Right cardiac atrium (tissue), 5 donors: ENCODE measurements around the gene ZNF175. TPM values are rescaled to one million over a fixed set of nuclear protein-coding genes. Genes with fewer than 3 reads are reported as not detected.

Experiments used
- ATAC-seq, 2 donors: fragments of 200-7000 bp; cut with Tn5 transposase; one replicate each; pipeline versions ENCODE4 v1.8.0 to v1.9.1; 2020; ENCODE audit warnings: moderate library complexity in 2 of 2, mild to moderate bottlenecking in 1 of 2
- DNase-seq, 3 donors: peaks; one replicate each; pipeline ENCODE4 v3.0.0-alpha.2; 2020
- H3K27ac ChIP-seq: one replicate; pipeline ENCODE4 v1.5.1; 2013; ENCODE audit warnings: mild to moderate bottlenecking, low read length, control low read depth, moderate library complexity
- H3K27me3 ChIP-seq: one replicate; pipeline ENCODE4 v1.6.1; 2013; ENCODE audit not compliant: control insufficient read depth, insufficient read depth
- H3K4me1 ChIP-seq: one replicate; pipeline ENCODE4 v1.6.1; 2013; ENCODE audit warnings: low read length; ENCODE audit not compliant: control insufficient read depth, insufficient read depth
- H3K4me3 ChIP-seq: one replicate; pipeline ENCODE4 v1.5.1; 2013; ENCODE audit warnings: low read length, control low read depth
- H3K9me3 ChIP-seq: one replicate; pipeline ENCODE4 v1.6.1; 2013; ENCODE audit warnings: low read length; ENCODE audit not compliant: control insufficient read depth
- WGBS: extraction: QIAGEN DNeasy Blood & Tissue Kit; methylation state at CpG from one replicate; pipeline ENCODE4 v1.1.7; 2013; 5-methylcytosine and 5-hydroxymethylcytosine counted together
- intact Hi-C, 4 donors: fragments of 100-400 bp; cut with DNase I; formaldehyde crosslinking; loops; one replicate each; pipeline versions ENCODE4 v1.11.0 to v1.14.0; 2022 to 2023
- polyA plus RNA-seq: library from polyadenylated mRNA; stranded (reverse); fragments of 200-250 nt; gene quantifications from one replicate; pipeline ENCODE4 v1.2.3, GENCODE V29; 2013
- total RNA-seq, 4 donors: library from RNA; stranded (reverse); fragmentation: NEBNext Ultra II Directional; extraction: Animal tissue kit (Norgen Biotek cat#: 25700); gene quantifications; one replicate each; pipeline ENCODE4 v1.2.1, GENCODE V29; 2021
- donor health status: healthy with polysubstance abuse.
- donor health status: DM: no; HTN: yes; CAD: no.
- donor health status: DM: no; HTN: no; CAD: no.
- donor health status: DM: no; HTN: yes; CAD: no; lungs with severe emphysema.
- donor health status: DM: yes; HTN: yes; CAD: no.

The ZNF175 gene
- total and polyA plus RNA-seq, 5 donors = 3.3 to 12.4 (median 9.3) TPM

DNA sequence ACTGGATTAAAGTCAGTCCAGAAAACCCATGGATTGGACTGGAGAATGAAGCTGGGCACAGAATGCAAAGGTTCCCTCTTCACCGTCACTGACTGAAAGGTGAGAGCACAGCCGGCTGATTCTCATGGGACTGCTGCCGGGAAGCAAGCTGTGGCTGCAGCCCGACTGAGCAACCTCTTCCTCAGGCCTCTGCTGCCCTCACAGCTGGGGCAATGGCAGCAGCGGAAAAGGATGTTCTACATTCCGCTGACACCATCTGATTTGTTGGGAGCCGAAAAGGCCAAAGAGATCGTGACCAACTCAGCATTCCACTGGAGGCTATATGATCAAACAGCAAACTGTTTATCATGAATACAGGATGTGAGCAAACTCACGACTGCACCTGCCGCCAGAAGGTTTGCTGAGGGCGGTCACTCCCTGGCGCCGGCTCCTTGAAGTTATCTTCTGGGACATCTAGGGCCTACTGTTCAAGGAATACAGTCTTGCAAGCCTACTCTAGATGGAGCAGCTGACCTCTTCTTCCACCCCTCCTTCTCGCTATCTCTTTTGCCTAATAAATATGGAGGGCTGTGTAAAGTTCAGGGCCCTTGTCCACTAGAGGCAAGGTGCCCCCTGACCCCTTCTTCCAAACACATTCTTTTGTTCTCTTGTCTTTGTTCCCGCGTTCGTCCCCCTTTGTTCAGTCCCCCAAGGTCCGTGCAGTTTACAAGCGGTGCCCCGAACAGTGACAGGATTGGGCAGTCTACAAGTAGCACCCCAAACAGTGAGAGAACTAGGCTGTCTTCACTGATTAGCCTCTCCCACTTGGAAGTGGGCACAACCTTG lies 20.0 kb upstream of the ZNF175 start:
- WGBS = 78% methylated on average over 20 of the region's 20 CpGs
- H3K27me3 ChIP-seq = no peaks in the 10 kb centered on the region
- ATAC-seq = no peak

GRCh38 chr19:51551673-51552432 lies 19.2 kb upstream of the ZNF175 start:
- Histone ChIP-seq H3K4me3 (no peak overlapping the region), H3K4me1 (no peaks in the 10 kb centered on the region), H3K9me3 (no peaks in the 10 kb centered on the region), H3K27me3 (no peaks in the 10 kb centered on the region), H3K27ac (no peak overlapping the region)
- no peak for DNase-seq
- intact Hi-C loops = no loop called here
- no peak for ATAC-seq
- 53% methylated on average over 3 of the region's 3 CpGs for WGBS

More for the DNA sequence above, 20.0 kb upstream of the ZNF175 start:
- no peaks in the 10 kb centered on the region for H3K4me1 ChIP-seq
- no peak overlapping the region for H3K4me3 ChIP-seq
- intact Hi-C loops = no loop called here
- DNase-seq = no peak
- H3K9me3 ChIP-seq = no peaks in the 10 kb centered on the region
- H3K27ac ChIP-seq = no peak overlapping the region

GRCh38 chr19:51552608-51552995 lies 18.5 kb upstream of the ZNF175 start:
- no peaks in the 10 kb centered on the region for H3K27me3 ChIP-seq
- intact Hi-C loops = no loop called here

DNA sequence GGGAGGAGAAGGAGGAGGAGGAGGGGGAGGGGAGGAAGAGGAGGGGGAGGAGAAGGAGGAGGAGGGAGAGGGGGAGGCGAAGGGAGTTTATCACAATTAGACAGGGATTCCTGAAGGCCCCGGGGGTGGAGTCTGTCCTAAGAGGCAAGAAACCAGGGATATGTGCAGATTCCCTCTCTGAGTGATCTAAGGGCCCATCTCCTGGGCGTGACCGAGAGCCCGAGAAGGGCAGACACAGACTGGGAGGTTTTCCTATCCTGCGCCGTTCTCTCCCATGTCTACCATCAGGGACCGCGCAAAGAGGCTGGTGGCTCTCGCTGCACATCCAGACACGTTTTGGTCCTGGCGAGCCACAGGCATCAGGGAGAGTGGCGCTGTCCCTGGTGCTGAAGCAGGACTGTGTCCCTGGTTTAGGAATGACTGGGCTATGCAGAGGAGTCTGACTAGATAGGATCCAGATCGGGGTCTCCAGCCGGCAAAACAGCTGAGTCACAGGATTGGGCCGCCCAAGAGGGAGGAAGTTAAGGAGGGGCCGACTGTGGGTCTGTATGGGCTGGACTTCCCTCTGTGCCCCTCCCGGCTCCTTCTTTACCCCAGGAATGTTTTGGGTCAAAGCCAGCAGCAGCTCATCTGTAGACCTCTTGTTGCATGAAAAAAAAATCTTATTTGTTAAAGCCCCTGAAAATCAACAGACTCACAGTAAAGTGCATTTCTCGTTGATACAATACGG lies 17.9 kb upstream of the ZNF175 start:
- peak; percentile 77 to 92 (median 89) for DNase-seq
- Histone ChIP-seq H3K9me3 (no peaks in the 10 kb centered on the region), H3K4me1 (no peaks in the 10 kb centered on the region), H3K4me3 (no peak overlapping the region), H3K27me3 (no peaks in the 10 kb centered on the region), H3K27ac (no peak overlapping the region)
- 8% methylated on average over 20 of the region's 20 CpGs for WGBS
- intact Hi-C loops = no loop called here
- peak; percentile 64 to 79 for ATAC-seq

More at GRCh38 chr19:51552608-51552995, 18.5 kb upstream of the ZNF175 start:
- H3K27ac ChIP-seq = no peak overlapping the region
- H3K9me3 ChIP-seq = no peaks in the 10 kb centered on the region
- no peaks in the 10 kb centered on the region for H3K4me1 ChIP-seq
- WGBS = 36% methylated on average over 1 of the region's 1 CpG
- H3K4me3 ChIP-seq = no peak overlapping the region
- no peak for DNase-seq
- no peak for ATAC-seq

DNA sequence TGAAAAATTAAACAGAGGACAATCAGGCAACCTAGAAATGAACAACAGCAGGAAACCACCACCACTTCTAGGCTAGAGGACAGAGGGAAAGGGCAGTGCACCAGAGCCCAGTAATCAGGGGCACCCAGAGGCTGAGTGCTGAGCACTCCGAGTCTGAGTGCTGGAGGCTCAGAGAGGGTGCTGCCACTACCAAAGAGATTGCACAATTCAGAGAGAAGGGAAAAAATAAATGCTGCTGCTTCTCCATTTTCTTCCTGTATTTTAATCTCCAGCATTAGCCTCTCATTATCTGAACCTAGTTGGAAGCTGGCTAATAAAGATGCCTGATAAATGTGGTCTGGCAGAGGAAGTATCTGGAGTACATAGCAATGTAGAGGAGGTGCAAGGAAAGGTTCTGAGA lies 11.8 kb upstream of the ZNF175 start:
- DNase-seq (no peak), ATAC-seq (no peak)
- no peaks in the 10 kb centered on the region for H3K27me3 ChIP-seq
- intact Hi-C loops = no loop called here
- no peaks in the 10 kb centered on the region for H3K9me3 ChIP-seq
- H3K27ac ChIP-seq = no peak overlapping the region
- no peak overlapping the region for H3K4me3 ChIP-seq
- no peaks in the 10 kb centered on the region for H3K4me1 ChIP-seq
- WGBS = 66% methylated on average over 1 of the region's 1 CpG

DNA sequence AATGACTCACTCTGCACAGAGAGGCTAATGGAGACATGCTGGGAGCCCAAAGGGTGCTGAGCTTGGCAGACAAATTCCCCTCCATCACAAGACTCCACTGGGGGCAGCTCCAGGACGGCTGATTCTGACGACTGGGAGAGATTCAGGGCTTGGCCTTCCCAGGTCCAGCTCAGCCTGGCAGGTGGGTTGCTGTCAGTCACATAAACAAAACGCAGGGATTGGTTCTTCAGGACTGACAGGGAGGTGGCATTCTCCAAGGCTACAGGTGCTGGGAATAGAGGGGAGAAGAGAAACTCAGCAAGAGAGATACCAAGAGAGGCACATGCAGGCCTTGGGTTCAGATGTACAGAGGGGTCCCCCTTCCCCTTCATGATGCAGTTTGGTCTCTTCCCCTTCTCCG lies 10.7 kb upstream of the ZNF175 start:
- intact Hi-C loops = no loop called here
- 21% methylated on average over 4 of the region's 4 CpGs for WGBS

DNA sequence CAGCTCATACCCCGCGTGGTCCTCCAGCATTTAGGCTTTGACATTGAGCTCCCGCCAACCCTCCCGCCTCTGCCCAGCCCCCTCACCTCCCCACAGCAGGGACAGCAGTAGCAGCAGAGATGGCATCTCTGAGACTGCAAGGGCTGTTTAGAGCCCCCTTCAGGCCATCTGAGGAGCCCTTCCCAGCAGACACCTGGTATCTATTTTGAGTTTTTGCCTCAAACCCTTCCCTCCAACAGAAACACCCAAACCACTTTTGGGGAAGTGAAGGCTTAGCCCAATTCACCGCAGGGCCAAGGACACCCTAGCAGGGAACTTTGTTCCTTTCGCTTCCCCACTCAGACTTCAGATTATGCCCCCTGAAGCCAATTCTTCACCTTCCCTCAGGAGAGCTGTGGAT lies 6.3 kb upstream of the ZNF175 start:
- DNase-seq = no peak
- 37% methylated on average over 6 of the region's 6 CpGs for WGBS
- intact Hi-C loops = no loop called here
- Histone ChIP-seq H3K27ac (no peak overlapping the region), H3K27me3 (peaks cover 4% of the 10 kb centered on the region), H3K4me1 (no peaks in the 10 kb centered on the region), H3K9me3 (no peaks in the 10 kb centered on the region), H3K4me3 (no peak overlapping the region)
- ATAC-seq = no peak

More for the DNA sequence above, 10.7 kb upstream of the ZNF175 start:
- H3K27me3 ChIP-seq = peaks cover 4% of the 10 kb centered on the region
- no peaks in the 10 kb centered on the region for H3K9me3 ChIP-seq
- no peaks in the 10 kb centered on the region for H3K4me1 ChIP-seq
- no peak overlapping the region for H3K27ac ChIP-seq
- ATAC-seq (no peak), DNase-seq (no peak)
- H3K4me3 ChIP-seq = no peak overlapping the region

DNA sequence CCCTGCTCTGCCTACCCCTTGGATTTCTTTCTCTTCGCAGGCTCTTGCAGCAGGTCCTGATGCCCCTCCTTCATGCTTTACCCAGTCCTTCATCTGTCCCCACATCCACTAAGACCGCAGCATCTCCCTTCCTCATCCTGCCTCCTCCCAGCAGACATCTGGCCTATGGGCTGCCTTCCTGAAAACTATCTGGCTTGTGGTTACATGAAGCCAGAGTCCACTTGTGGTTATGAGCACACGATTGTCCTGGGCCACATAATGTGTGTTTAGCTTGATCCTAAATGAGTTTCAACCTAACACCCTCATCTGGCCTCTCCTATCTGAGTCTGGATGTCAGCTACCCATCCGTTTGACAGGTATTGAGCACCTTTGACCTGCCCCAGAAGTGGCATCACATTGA lies 5.5 kb upstream of the ZNF175 start:
- Histone ChIP-seq H3K9me3 (no peaks in the 10 kb centered on the region), H3K27ac (no peak overlapping the region), H3K27me3 (peaks cover 4% of the 10 kb centered on the region), H3K4me3 (no peak overlapping the region), H3K4me1 (no peaks in the 10 kb centered on the region)
- WGBS = 55% methylated on average over 4 of the region's 4 CpGs
- intact Hi-C loops = no loop called here
- ATAC-seq (no peak), DNase-seq (no peak)

DNA sequence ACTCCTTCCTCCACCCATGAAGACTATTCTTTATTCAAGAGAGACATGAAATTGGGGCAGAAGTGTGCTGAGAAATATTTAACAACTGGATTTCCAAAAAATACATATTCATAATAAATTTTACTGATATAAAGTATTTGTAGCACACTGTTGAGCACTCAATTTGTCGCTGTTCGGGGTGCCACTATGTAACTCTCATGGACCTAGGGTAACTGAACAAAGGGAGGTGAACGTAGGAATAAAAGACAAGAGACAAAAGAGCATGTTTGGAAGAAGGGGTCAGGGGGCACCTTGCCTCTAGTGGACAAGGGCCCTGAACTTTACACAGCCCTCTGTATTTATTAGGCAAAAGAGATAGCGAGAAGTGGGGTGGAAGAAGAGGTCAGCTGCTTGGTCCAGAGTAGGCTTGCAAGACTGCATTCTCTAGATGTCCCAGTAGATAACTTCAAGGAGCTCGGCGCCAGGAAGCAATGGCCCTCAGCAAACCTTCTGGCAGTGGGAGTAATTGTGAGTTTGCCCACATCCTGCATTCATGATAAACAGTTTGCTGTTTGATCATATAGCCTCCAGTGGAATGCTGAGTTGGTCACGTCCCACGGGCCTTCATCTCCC lies 4.5 kb upstream of the ZNF175 start:
- H3K27ac ChIP-seq = no peak overlapping the region
- DNase-seq (no peak), ATAC-seq (no peak)
- H3K4me1 ChIP-seq = no peaks in the 10 kb centered on the region
- WGBS = 59% methylated on average over 8 of the region's 8 CpGs
- no peak overlapping the region for H3K4me3 ChIP-seq
- H3K27me3 ChIP-seq = peaks cover 4% of the 10 kb centered on the region
- intact Hi-C loops = no loop called here
- H3K9me3 ChIP-seq = no peaks in the 10 kb centered on the region

GRCh38 chr19:51567583-51567982 lies 3.5 kb upstream of the ZNF175 start:
- Histone ChIP-seq H3K9me3 (no peaks in the 10 kb centered on the region), H3K27ac (no peak overlapping the region), H3K27me3 (peaks cover 4% of the 10 kb centered on the region), H3K4me3 (no peak overlapping the region), H3K4me1 (peaks cover 4% of the 10 kb centered on the region)
- 75% methylated on average over 4 of the region's 4 CpGs for WGBS
- no peak for ATAC-seq
- intact Hi-C loops = no loop called here
- no peak for DNase-seq
